ENCODE measurements around the gene RBCK1.

The RBCK1 gene

DNA sequence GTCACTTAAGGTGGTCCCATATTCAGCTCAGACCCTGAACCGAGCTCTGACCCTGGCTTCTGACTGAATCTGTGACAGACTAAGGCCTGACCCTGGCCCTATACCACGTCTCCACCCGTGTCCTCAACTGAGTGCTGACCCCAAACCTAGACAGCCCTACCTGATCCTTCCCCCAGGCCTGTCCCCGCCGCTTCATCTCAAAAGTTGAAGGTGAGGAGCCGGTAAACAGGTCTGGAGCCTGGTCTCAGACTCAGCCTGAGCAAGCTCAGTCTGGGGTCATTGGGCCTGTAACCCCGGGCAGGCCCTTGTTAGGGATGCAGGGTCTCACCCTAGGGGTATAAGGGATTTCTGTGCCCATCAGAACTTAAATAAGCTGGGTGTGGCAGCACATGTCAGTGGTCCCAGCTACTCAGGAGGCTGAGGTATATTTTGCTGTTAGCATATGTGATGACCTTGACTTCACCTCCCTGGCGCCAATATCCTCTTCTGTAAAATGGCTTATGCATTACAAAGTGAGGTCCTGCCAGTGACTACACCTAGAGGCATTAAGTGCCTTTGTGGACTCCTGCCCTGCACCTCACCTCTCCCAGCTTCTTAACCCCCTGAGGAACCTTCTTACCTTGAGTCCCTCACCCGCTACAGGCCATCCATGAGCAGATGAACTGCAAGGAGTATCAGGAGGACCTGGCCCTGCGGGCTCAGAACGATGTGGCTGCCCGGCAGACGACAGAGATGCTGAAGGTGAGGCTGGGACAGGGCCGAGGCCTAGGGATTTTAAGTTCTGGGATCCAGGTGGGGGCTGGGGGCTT is 20.0 kb downstream of the RBCK1 start:
- H3K9ac ChIP-seq (ENCODE audit: low read depth, low read length, poor library complexity, severe bottlenecking): no peak overlapping the region

DNA sequence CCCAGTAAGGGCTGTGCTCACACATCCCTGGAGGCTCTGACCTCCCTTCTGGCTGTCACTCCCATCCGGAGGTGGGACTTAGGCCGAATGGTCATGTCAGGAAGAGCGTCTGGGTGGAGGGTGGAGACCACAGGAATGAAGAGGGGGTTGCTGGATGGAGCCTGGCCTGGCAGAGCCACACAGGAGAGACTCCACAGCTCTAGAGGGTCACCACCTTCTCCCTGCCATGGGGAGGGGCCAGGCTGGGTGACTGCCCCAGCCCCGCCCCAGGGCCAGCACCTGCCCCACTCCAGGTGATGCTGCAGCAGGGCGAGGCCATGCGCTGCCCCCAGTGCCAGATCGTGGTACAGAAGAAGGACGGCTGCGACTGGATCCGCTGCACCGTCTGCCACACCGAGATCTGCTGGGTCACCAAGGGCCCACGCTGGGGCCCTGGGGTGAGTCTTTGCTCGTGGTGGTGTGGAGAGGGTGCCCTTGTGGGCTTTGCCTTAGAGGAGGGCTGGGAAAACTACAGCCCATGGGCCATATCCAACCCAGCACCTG is 20.6 kb downstream of the RBCK1 start:
- Histone ChIP-seq H2AFZ (ENCODE audit: low read length) (no peak overlapping the region), H3K9me3 (ENCODE audit: insufficient read depth, low read depth, low read length) (no peaks in the 10 kb centered on the region), H3K4me1 (ENCODE audit: insufficient read depth, low read length, poor library complexity, severe bottlenecking) (peaks cover 16% of the 10 kb centered on the region), H3F3A (ENCODE audit: low read depth) (no peaks in the 10 kb centered on the region), H3K9ac (ENCODE audit: low read depth, low read length, poor library complexity, severe bottlenecking) (no peak overlapping the region), H3K4me2 (ENCODE audit: low read depth, low read length, poor library complexity, severe bottlenecking) (no peak overlapping the region), H3K36me3 (ENCODE audit: insufficient read depth, low read length) (peaks cover 14% of the 10 kb centered on the region; the same call in 1 of the 2 replicates), H3K79me2 (ENCODE audit: insufficient read depth, low read length) (no peaks in the 10 kb centered on the region), H4K20me1 (ENCODE audit: insufficient read depth, low read length, poor library complexity, severe bottlenecking) (no peaks in the 10 kb centered on the region), H3K4me3 (ENCODE audit: low read length, poor library complexity, severe bottlenecking) (no peak overlapping the region), H3K9me2 (replicated peaks; ENCODE audit: low read depth, low read length) (no peaks in the 10 kb centered on the region), H3K27me3 (ENCODE audit: insufficient read depth, low read length, poor library complexity, severe bottlenecking) (no peaks in the 10 kb centered on the region)
- TF ChIP-seq EZH2phosphoT487 (IDR thresholded peaks at IDR 0.05; ENCODE audit: borderline replicate concordance): no peak
- TF ChIP-seq, protein P1, sequence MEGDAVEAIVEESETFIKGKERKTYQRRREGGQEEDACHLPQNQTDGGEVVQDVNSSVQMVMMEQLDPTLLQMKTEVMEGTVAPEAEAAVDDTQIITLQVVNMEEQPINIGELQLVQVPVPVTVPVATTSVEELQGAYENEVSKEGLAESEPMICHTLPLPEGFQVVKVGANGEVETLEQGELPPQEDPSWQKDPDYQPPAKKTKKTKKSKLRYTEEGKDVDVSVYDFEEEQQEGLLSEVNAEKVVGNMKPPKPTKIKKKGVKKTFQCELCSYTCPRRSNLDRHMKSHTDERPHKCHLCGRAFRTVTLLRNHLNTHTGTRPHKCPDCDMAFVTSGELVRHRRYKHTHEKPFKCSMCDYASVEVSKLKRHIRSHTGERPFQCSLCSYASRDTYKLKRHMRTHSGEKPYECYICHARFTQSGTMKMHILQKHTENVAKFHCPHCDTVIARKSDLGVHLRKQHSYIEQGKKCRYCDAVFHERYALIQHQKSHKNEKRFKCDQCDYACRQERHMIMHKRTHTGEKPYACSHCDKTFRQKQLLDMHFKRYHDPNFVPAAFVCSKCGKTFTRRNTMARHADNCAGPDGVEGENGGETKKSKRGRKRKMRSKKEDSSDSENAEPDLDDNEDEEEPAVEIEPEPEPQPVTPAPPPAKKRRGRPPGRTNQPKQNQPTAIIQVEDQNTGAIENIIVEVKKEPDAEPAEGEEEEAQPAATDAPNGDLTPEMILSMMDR (conservative IDR thresholded peaks at IDR 0.05; ENCODE audit: low read length): no peak; the same call in 1 of the 2 replicates

More for the DNA sequence above, 20.0 kb downstream of the RBCK1 start:
- H4K20me1 ChIP-seq (ENCODE audit: insufficient read depth, low read length, poor library complexity, severe bottlenecking): no peaks in the 10 kb centered on the region
- H3K27me3 ChIP-seq (ENCODE audit: insufficient read depth, low read length, poor library complexity, severe bottlenecking): no peaks in the 10 kb centered on the region
- peaks cover 9% of the 10 kb centered on the region for H3K4me1 ChIP-seq (ENCODE audit: insufficient read depth, low read length, poor library complexity, severe bottlenecking)
- no peaks in the 10 kb centered on the region for H3F3A ChIP-seq (ENCODE audit: low read depth)
- TF ChIP-seq, protein P1 (conservative IDR thresholded peaks at IDR 0.05; ENCODE audit: low read length): no peak
- TF ChIP-seq EZH2phosphoT487 (IDR thresholded peaks at IDR 0.05; ENCODE audit: borderline replicate concordance): no peak
- no peak overlapping the region for H3K4me3 ChIP-seq (ENCODE audit: low read length, poor library complexity, severe bottlenecking)
- no peaks in the 10 kb centered on the region for H3K9me3 ChIP-seq (ENCODE audit: insufficient read depth, low read depth, low read length)
- H3K79me2 ChIP-seq (ENCODE audit: insufficient read depth, low read length): no peaks in the 10 kb centered on the region
- H2AFZ ChIP-seq (ENCODE audit: low read length): no peak overlapping the region
- H3K36me3 ChIP-seq (ENCODE audit: insufficient read depth, low read length): peaks cover 14% of the 10 kb centered on the region; the same call in 1 of the 2 replicates
- no peaks in the 10 kb centered on the region for H3K9me2 ChIP-seq (replicated peaks; ENCODE audit: low read depth, low read length)
- H3K4me2 ChIP-seq (ENCODE audit: low read depth, low read length, poor library complexity, severe bottlenecking): no peak overlapping the region

DNA sequence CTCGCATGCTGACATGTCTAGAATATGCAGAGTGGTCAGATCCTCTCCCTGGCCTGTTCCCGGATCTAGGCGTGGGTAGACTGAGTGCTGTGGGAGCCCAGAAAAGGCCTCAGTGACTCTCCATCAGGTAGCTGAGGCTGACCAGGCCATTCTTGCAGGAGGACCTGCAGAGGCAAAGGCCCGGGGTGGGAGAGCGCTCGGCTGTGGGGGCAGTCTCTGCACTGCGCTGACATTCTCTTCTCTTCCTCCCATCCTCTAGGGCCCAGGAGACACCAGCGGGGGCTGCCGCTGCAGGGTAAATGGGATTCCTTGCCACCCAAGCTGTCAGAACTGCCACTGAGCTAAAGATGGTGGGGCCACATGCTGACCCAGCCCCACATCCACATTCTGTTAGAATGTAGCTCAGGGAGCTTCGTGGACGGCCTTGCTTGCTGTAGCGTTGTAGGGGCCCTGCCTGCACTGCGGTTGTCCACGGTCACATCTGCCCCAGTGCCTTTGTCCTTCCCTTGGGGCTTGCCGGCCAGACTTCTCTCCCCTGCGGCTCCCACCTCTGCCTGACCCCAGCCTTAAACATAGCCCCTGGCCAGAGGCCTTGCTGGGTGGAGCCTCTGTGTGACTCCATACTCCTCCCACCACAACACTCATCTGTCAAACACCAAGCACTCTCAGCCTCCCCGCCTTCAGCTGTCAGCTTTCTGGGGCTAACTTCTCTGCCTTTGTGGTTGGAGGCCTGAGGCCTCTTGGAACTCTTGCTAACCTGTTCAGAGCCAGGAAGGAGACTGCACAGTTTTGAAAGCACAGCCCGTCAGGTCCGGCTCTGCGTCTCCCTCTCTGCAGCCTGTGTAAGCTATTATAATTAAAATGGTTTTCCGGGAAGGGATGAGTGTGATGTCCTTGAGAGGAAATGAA is 22.2 kb downstream of the RBCK1 start:
- H3F3A ChIP-seq (ENCODE audit: low read depth): no peaks in the 10 kb centered on the region
- no peak overlapping the region for H3K4me2 ChIP-seq (ENCODE audit: low read depth, low read length, poor library complexity, severe bottlenecking)
- H3K36me3 ChIP-seq (ENCODE audit: insufficient read depth, low read length): peaks cover 22% of the 10 kb centered on the region; the same call in 1 of the 2 replicates
- no peak overlapping the region for H2AFZ ChIP-seq (ENCODE audit: low read length)
- TF ChIP-seq, protein P1 (conservative IDR thresholded peaks at IDR 0.05; ENCODE audit: low read length): no peak
- TF ChIP-seq EZH2phosphoT487 (IDR thresholded peaks at IDR 0.05; ENCODE audit: borderline replicate concordance): no peak
- H3K27me3 ChIP-seq (ENCODE audit: insufficient read depth, low read length, poor library complexity, severe bottlenecking): no peaks in the 10 kb centered on the region
- no peak overlapping the region for H3K4me3 ChIP-seq (ENCODE audit: low read length, poor library complexity, severe bottlenecking)
- no peaks in the 10 kb centered on the region for H3K79me2 ChIP-seq (ENCODE audit: insufficient read depth, low read length)
- no peaks in the 10 kb centered on the region for H4K20me1 ChIP-seq (ENCODE audit: insufficient read depth, low read length, poor library complexity, severe bottlenecking)
- no peaks in the 10 kb centered on the region for H3K9me3 ChIP-seq (ENCODE audit: insufficient read depth, low read depth, low read length)
- H3K9ac ChIP-seq (ENCODE audit: low read depth, low read length, poor library complexity, severe bottlenecking): no peak overlapping the region
- H3K9me2 ChIP-seq (replicated peaks; ENCODE audit: low read depth, low read length): no peaks in the 10 kb centered on the region
- peaks cover 16% of the 10 kb centered on the region for H3K4me1 ChIP-seq (ENCODE audit: insufficient read depth, low read length, poor library complexity, severe bottlenecking)
